HT1080 (cell line): Measurements from ENCODE around the gene ACTR10. TPM values are rescaled to one million over a fixed set of nuclear protein-coding genes. Genes with fewer than 3 reads are reported as not detected.
A peak's percentile ranks its signal among the peaks of the same experiment; 100 is the strongest.

Experiments
- DNase-seq: peaks from one replicate; pipeline ENCODE4 v3.0.0-alpha.2; 2015; ENCODE audit warnings: low read depth
- small RNA-seq: library from RNA; depleted of rRNA; stranded (forward); fragments of <200 nt; gene quantifications from one replicate; pipeline ENCODE3, GENCODE V24; 2014
- total RNA-seq: library from RNA; depleted of rRNA; stranded (reverse); fragments of >200 nt; shearing (Covaris generic); gene quantifications from 2 replicates; pipeline ENCODE4 v1.2.3, GENCODE V29; 2014; rRNA removed

The ACTR10 gene
- total RNA-seq, 1 experiment from 2014 or later = 61.3 TPM

GRCh38 chr14:58278177-58278576 is 78.2 kb downstream of the ACTR10 start:
- DNase-seq = no peak

GRCh38 chr14:58280954-58281787 is 81.2 kb downstream of the ACTR10 start:
- peak; percentile 81 for DNase-seq

- no peak for DNase-seq
Measured at GRCh38 chr14:58281969-58282368, 82.0 kb downstream of the ACTR10 start.

GRCh38 chr14:58282925-58283593 is 83.1 kb downstream of the ACTR10 start:
- DNase-seq = no peak

GRCh38 chr14:58283730-58284129 is 83.8 kb downstream of the ACTR10 start:
- DNase-seq = no peak

- DNase-seq = no peak
Measured at GRCh38 chr14:58285132-58285531, 85.2 kb downstream of the ACTR10 start.

Small RNA genes within 50 kb of the gene (small RNA-seq; reads per million reads assigned to genes)
- not detected for gene RN7SL598P

Other genes with a start within 250 kb of the ACTR10 start
- 1.5 and 1.9 TPM in 2 replicates for gene ARMH4, start 47.9 kb upstream of the ACTR10 start, total RNA-seq
- 159 and 201 TPM in 2 replicates for gene PSMA3, start 44.7 kb downstream of the ACTR10 start, total RNA-seq
- gene ARID4A, start 98.4 kb downstream of the ACTR10 start, total RNA-seq = 1.7 and 5.0 TPM in 2 replicates
- not detected in 2 replicates for gene TOMM20L, start 195.8 kb downstream of the ACTR10 start, total RNA-seq
- 51.5 and 52.1 TPM in 2 replicates for gene TIMM9, start 227.4 kb downstream of the ACTR10 start, total RNA-seq
- gene KIAA0586, start 227.6 kb downstream of the ACTR10 start, total RNA-seq = 27.2 and 34.2 TPM in 2 replicates